GM19467 (cell line): ENCODE measurements around the gene GLG1.
"Not testable (repeated sequence)": the region's sequence is repeated elsewhere in the genome, so short reads cannot be mapped to it uniquely, and the experiment has no call there.

Source experiments
- ATAC-seq: cut with Tn5 transposase; IDR thresholded peaks from one replicate; pipeline ENCODE4 v1.9.1; 2021; ENCODE audit warnings: mild to moderate bottlenecking, moderate library complexity; ENCODE audit not compliant: unreplicated experiment

The GLG1 gene

DNA sequence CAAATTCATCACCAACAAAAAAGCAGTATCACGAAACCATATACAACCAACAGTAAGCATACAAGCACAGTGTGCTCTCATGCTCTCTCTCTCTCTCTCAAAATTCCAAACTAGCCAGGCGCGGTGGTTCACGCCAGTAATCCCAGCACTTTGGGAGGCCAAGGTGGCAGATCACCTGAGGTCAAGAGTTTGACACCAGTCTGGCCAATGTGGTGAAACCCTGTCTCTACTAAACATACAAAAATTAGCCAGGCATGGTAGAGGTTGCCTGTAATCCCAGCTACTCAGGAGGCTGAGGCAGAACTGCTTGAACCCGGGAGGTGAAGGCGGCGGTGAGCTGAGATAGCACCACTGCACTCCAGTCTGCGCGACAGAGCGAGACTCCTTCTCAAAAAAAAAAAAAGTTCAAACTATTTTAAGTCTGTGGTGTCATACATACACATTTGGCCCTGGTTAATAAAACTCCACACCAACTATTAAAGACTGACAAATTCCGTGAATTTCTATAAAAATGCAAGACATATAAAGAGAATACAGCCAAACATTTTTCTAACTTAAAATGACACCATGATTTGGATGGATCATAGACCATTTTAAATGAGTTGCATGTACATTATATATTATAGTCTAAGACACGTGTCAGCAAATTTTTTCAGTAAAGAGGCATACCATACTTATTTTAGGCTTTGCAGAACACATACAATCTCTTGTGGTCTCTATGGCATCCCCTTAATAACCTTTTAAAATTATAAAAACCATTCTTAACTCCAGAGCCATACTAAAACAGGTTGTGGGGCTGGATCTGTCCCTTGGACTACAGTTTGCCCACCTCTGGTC is 30.9 kb downstream of the GLG1 start:
- ATAC-seq, result no peak

DNA sequence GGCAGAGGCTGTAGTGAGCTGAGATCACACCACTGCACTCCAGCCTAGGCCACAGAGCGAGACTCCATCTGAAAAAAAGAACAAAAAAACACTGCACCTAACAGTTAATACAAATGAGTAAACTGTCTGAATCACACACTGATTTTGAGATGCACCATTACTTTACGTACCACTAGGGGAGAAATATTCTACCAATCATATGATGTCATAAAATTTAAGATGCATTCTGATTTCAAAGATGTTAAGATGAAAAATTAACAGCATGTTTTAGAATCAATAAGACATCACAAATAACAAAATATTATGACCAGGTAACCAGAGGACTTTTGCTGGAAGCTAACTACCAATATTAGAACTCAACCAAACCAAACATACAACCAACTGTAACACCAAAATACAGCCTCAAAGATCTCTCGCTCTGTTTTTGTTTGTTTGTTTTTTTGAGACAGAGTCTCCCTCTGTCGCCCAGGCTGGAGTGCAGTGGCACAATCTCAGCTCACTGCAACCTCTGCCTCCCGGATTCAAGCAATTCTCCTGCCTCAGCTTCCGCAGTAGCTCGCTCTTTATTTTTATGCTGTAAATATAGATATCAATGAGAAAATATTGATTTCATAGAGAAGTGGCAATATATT is 31.6 kb downstream of the GLG1 start:
- no peak for ATAC-seq

DNA sequence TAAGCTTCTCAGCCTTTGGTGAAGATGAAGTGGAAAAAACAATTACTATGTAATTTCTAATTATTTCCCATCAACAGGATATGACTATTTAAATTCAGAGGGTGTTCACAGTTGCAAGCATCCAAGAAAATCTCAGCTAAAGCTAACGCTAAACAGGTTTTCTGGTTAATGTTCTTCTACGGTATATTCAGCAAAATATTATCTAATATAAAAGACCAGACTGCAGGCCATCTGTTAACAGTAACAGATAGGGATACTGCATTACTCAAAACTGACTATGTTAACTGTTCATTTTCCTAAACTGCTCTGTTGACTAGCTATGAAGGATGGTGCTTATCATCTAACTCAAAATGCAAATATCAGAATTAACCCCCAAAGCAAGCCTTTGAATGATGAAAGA is 32.8 kb downstream of the GLG1 start:
- no peak for ATAC-seq

DNA sequence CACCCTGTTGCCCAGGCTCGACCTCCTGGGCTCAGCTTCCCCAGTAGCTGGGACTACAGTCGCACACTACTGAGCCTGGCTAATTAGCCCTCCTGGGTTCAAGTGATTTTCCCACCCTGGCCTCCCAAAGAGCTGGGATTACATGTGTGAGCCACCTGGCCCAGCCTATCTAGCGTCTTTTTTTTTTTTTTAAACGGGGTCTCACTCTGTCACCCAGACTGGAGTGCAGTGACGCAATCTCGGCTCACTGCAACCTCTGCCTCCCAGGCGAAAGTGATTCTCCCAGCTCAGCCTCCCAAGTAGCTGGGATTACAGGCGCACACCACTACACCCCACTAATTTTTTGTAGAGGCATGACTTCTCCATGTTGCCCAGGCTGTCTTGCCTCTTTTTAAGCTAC is 33.3 kb downstream of the GLG1 start:
- no peak for ATAC-seq

- ATAC-seq, result no peak
Measured at GRCh38 chr16:74570412-74571301, 36.3 kb downstream of the GLG1 start.

- ATAC-seq, result no peak
Measured at GRCh38 chr16:74568961-74569631, 37.8 kb downstream of the GLG1 start.

DNA sequence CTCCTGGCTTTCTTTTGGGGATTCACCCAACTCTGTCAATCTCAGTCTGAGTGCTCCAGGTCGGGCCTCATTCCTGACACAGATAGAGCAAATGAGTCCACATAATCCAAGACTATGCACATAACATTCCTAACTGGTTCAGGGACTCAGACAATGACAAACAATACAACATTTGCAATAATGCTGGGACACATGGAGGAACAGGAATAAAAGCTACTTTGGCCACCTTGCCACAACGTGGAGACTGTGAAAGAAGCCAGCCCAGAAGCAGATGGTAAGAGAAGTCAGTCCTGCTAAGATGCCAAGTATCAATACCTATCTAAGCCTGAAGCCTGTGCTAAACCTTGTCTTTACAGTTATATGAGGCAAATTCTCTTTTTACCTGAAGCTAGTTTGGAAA is 39.0 kb downstream of the GLG1 start:
- ATAC-seq, result no peak

- ATAC-seq, result no peak
Measured at GRCh38 chr16:74565378-74565777, 41.5 kb downstream of the GLG1 start.

DNA sequence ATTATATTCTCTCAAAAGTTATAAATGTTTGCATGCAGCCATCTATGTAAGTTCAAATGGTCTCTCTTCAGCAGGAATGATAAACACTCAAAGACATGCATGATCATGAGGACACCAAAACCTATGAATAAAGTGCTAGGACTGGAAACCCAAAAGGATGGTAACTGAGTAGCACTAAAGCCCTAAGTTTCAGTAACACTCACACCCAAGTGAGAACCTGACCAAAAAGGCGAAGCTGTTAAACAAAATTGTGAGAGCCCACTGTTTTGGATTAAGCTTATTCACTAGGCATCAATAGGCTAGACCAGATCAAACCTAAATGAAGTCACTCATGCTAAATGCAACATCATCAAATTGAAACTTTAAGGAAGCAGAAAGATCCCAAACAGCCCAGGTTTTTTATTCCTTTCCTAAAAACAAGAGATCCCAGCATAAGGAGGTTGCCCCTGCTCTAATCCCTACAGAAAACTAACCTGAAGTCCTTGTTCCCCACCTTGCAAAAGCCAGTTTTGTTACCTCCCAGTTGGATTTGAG is 42.4 kb downstream of the GLG1 start:
- ATAC-seq, result no peak

DNA sequence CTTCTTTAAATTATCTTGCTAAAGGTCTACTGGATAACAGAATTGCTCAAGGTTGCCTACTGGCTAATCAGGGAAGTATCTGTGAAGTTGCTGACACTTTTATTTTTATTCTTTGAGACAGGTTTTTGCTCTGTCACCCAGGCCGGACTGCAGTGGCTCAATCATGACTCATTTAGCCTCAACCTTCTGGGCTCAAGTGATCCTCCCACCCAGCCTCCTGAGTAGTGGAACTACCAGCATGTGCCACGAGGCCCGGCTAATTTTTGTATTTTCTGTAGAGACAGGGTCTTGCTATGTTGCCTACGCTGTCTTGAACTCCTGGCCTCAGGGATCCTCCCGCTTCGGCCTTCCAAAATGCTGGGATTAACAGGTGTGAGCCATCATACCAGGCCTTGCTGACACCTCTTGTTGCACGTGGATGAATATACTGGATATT is 43.1 kb downstream of the GLG1 start:
- ATAC-seq, result no peak

- ATAC-seq, result no peak
Measured at GRCh38 chr16:74562117-74562516, 44.8 kb downstream of the GLG1 start.

DNA sequence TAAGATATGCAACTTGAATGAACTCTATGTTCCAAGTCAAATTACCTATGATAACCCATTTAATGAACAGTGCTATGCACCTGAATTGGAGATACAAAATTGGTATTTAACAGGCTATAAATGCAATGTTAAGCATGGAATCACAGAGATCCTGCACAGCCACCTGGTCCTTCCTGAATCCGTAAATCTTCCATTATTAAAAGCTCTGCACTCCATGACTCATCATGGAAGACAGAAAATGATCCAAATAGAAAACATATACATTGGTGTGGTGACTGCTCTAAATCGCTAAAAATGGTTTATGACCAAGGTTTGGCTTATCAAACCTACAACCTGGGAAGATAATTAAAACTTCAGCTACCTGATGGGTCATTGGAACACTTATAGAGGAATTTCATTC is 45.3 kb downstream of the GLG1 start:
- ATAC-seq, result no peak

GRCh38 chr16:74560912-74561311 is 46.0 kb downstream of the GLG1 start:
- ATAC-seq, result no peak

GRCh38 chr16:74558873-74559272 is 48.0 kb downstream of the GLG1 start:
- no peak for ATAC-seq

- ATAC-seq, result no peak
Measured at GRCh38 chr16:74557275-74557674, 49.6 kb downstream of the GLG1 start.

GRCh38 chr16:74556375-74556922 is 50.5 kb downstream of the GLG1 start:
- no peak for ATAC-seq

- ATAC-seq, result not testable (repeated sequence)
Measured at GRCh38 chr16:74552357-74552756, 54.6 kb downstream of the GLG1 start.

- not testable (repeated sequence) for ATAC-seq
Measured at GRCh38 chr16:74550227-74551019, 56.5 kb downstream of the GLG1 start.

DNA sequence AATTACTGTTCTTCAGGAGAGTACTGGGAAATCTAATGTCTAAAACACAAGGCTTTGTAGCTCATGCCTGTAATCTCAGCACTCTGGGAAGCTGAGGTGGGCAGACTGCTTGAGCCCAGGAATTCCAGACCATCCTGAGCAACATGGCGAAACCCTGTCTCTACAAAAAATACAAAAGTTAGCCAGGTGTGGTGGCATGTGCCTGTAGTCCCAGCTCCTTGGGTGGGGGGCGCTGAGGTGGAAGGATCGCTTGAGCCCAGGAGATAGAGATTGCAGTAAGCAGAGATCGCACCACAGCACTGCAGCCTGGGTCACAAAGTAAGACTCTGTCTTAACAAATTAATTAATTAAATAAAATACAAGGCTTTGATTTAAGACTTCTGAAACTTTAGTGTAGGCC is 60.8 kb downstream of the GLG1 start:
- not testable (repeated sequence) for ATAC-seq
